ENCODE data around the gene PPARD. TPM values are rescaled to one million over a fixed set of nuclear protein-coding genes. Genes with fewer than 3 reads are reported as not detected.

Gene PPARD
- total and polyA plus RNA-seq, 2 of the 13 experiments (the other 11 are each of a cell fraction or from before 2014, with no cell fraction given), result 6.1 to 13.3 TPM

DNA sequence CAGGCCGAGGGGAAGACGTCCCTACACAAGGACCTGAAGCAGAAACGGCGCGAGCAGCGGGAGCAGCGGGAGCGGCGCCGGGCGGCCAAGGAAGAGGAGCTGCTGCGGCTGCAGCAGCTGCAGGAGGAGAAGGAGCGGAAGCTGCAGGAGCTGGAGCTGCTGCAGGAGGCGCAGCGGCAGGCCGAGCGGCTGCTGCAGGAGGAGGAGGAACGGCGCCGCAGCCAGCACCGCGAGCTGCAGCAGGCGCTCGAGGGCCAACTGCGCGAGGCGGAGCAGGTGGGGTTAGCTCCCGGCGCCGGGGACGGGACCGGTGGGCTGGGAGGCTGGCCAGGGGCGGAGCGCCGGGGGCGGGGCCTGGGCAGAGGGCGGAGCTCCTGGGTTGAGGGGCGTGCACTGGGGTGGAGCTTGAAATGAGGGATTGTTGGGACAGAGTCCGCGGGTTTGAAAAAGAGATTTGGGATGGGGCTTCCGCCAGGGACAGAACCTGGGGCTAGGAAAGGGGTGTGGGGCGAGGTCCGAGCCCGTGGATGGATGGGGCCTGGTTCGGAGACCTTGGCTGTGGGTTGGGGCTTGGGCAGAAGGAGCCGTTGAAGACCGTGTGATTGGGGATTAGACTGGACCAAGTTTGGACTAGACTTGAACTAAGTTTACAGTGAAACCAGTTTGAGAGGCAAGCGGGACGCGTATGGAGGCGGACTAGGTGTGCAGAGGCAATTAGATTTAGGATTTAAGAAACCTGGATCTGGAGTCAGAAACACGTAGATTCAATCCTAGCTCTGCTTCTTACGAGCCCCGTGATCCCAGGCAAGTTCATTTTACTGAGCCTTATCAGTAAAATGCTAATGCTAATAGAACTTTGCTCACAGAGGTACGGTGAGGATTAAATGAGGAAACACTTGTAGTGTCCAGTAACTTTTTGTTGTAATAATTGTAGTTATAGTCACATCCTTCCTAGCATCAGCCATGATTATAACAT lies 23.9 kb upstream of the PPARD start (continued):
- TF ChIP-seq ZNF775 (CRISPR knock-in tag; IDR thresholded peaks at IDR 0.05; ENCODE audit: borderline replicate concordance), result peak; percentile 30; the same call in 1 of the 2 replicates
- peak; percentile 45 for TF ChIP-seq RAD21 (CRISPR knock-in tag; IDR thresholded peaks at IDR 0.05)
- peak; percentile 94 for TF ChIP-seq ZFP37 (CRISPR knock-in tag; IDR thresholded peaks at IDR 0.05; ENCODE audit: borderline replicate concordance)
- TF ChIP-seq ZNF264 (CRISPR knock-in tag; IDR thresholded peaks at IDR 0.05), result peak; percentile 79; the same call in 1 of the 2 replicates
- peak; percentile 97 for TF ChIP-seq SP4 (CRISPR knock-in tag; IDR thresholded peaks at IDR 0.05)
- peak; percentile 33; the same call in 1 of the 2 replicates for TF ChIP-seq HDAC2 (CRISPR knock-in tag; IDR thresholded peaks at IDR 0.05)
- TF ChIP-seq FIP1L1 (IDR thresholded peaks at IDR 0.05; ENCODE audit: borderline replicate concordance, insufficient read depth, low read depth, low read length), result no peak
- TF ChIP-seq ADNP (CRISPR knock-in tag; IDR thresholded peaks at IDR 0.05), result no peak
- TF ChIP-seq ZFAT (CRISPR knock-in tag; conservative IDR thresholded peaks at IDR 0.05), result 0 out of 2 replicates have a peak, but pooled peaks have one; percentile 40
- peak; percentile 88 for TF ChIP-seq ZFX (CRISPR knock-in tag; IDR thresholded peaks at IDR 0.05; ENCODE audit: low read depth)
- TF ChIP-seq ZNF879 (CRISPR knock-in tag; IDR thresholded peaks at IDR 0.05), result peak; percentile 72; the same call in 1 of the 2 replicates
- peak; percentile 98 for TF ChIP-seq ERF (CRISPR knock-in tag; IDR thresholded peaks at IDR 0.05)
- TF ChIP-seq ZNF101 (CRISPR knock-in tag; IDR thresholded peaks at IDR 0.05; ENCODE audit: borderline replicate concordance, low read depth), result 0 out of 2 replicates have a peak, but pooled peaks have one; percentile 89
- TF ChIP-seq ZNF331 (CRISPR knock-in tag; IDR thresholded peaks at IDR 0.05), result peak; percentile 43; the same call in 1 of the 2 replicates
- no peak for TF ChIP-seq ZNF782 (CRISPR knock-in tag; IDR thresholded peaks at IDR 0.05; ENCODE audit: borderline replicate concordance)
- TF ChIP-seq ZNF619 (CRISPR knock-in tag; IDR thresholded peaks at IDR 0.05), result no peak; the same call in 1 of the 2 replicates
- no peak for TF ChIP-seq NFE2L2 (IDR thresholded peaks at IDR 0.05; ENCODE audit: low read length)
- no peak; the same call in 1 of the 2 replicates for TF ChIP-seq ATF3 (CRISPR knock-in tag; IDR thresholded peaks at IDR 0.05)
- no peak for TF ChIP-seq DNMT3B (CRISPR knock-in tag; conservative IDR thresholded peaks at IDR 0.05)
- TF ChIP-seq ZBTB8A (CRISPR knock-in tag; IDR thresholded peaks at IDR 0.05; ENCODE audit: borderline replicate concordance, low read depth), result no peak; the same call in 1 of the 2 replicates
- no peak for TF ChIP-seq TRIM24 (CRISPR knock-in tag; IDR thresholded peaks at IDR 0.05)
- TF ChIP-seq LCORL (IDR thresholded peaks at IDR 0.05), result no peak; the same call in 1 of the 2 replicates
- TF ChIP-seq LCORL (CRISPR knock-in tag; IDR thresholded peaks at IDR 0.05), result peak; percentile 96
- TF ChIP-seq, protein P1, sequence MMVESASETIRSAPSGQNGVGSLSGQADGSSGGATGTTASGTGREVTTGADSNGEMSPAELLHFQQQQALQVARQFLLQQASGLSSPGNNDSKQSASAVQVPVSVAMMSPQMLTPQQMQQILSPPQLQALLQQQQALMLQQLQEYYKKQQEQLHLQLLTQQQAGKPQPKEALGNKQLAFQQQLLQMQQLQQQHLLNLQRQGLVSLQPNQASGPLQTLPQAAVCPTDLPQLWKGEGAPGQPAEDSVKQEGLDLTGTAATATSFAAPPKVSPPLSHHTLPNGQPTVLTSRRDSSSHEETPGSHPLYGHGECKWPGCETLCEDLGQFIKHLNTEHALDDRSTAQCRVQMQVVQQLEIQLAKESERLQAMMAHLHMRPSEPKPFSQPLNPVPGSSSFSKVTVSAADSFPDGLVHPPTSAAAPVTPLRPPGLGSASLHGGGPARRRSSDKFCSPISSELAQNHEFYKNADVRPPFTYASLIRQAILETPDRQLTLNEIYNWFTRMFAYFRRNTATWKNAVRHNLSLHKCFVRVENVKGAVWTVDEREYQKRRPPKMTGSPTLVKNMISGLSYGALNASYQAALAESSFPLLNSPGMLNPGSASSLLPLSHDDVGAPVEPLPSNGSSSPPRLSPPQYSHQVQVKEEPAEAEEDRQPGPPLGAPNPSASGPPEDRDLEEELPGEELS (CRISPR knock-in tag; IDR thresholded peaks at IDR 0.05), result peak; percentile 53

Measured in HepG2 (cell line).